Small intestine (tissue), 7 donors: ENCODE measurements around the gene PDE9A. TPM values are rescaled to one million over a fixed set of nuclear protein-coding genes. Genes with fewer than 3 reads are reported as not detected.

Source experiments
- DNase-seq, 2 donors: peaks; one replicate each; pipeline versions ENCODE4 v3.0.0 to v3.0.0-alpha.2; 2013
- FAIRE-seq: peaks from 2 replicates; lab custom pipeline; 2012; peaks lifted over from hg19 to GRCh38; lab: Jason Lieb, UNC
- H3K27ac ChIP-seq, 3 donors: one replicate each; pipeline ENCODE4 v1.5.1; 2013; ENCODE audit warnings: low read length in 2 of 3, mild to moderate bottlenecking in 2 of 3, control low read depth in 1 of 3, inconsistent platforms in 1 of 3, low read depth in 1 of 3, moderate library complexity in 1 of 3
- H3K27me3 ChIP-seq, 3 donors: one replicate each; pipeline ENCODE4 v1.6.1; 2013; ENCODE audit warnings: low read length in 3 of 3, inconsistent platforms in 1 of 3; ENCODE audit not compliant: control insufficient read depth in 3 of 3, insufficient read depth in 3 of 3
- H3K36me3 ChIP-seq, 3 donors: one replicate each; pipeline ENCODE4 v1.6.1; 2013; ENCODE audit warnings: low read length in 3 of 3, inconsistent platforms in 1 of 3, low read depth in 1 of 3, mild to moderate bottlenecking in 1 of 3, moderate library complexity in 1 of 3; ENCODE audit not compliant: control insufficient read depth in 3 of 3, insufficient read depth in 2 of 3
- H3K4me1 ChIP-seq, 3 donors: one replicate each; pipeline ENCODE4 v1.6.1; 2013; ENCODE audit warnings: low read length in 2 of 3, inconsistent platforms in 1 of 3, low read depth in 1 of 3, mild to moderate bottlenecking in 1 of 3, moderate library complexity in 1 of 3; ENCODE audit not compliant: control insufficient read depth in 3 of 3, insufficient read depth in 2 of 3
- H3K4me3 ChIP-seq, 3 donors: one replicate each; pipeline ENCODE4 v1.5.1; 2013; ENCODE audit warnings: low read length in 3 of 3, control low read depth in 1 of 3, inconsistent platforms in 1 of 3, low read depth in 1 of 3, mild to moderate bottlenecking in 1 of 3, moderate library complexity in 1 of 3
- H3K9me3 ChIP-seq, 2 donors: one replicate each; pipeline ENCODE4 v1.6.1; 2013; ENCODE audit warnings: low read depth in 1 of 2, low read length in 1 of 2; ENCODE audit not compliant: control insufficient read depth in 2 of 2, insufficient read depth in 1 of 2
- WGBS, 3 donors: extraction: QIAGEN DNeasy Blood & Tissue Kit; methylation state at CpG; one replicate each; pipeline ENCODE4 v1.1.7; 2013; 5-methylcytosine and 5-hydroxymethylcytosine counted together
- polyA plus RNA-seq, 4 donors: library from polyadenylated mRNA; stranded (reverse) in 3 of 4; unstranded in 1 of 4; fragments of 200-250 nt in 3 of 4; fragments of 120-200 nt in 1 of 4; gene quantifications; one replicate each; pipeline versions ENCODE4 v1.2.1 to v1.2.3, GENCODE V29; 2013
- donor health status: healthy with polysubstance abuse.
- donor health status: control.
- donor health status: control.
- donor health status: Bipolar disorder and iron deficiency.
- donor health status: healthy.

Gene PDE9A
- polyA plus RNA-seq, 4 donors, result 31.0 to 96.6 (median 49.6) TPM

DNA sequence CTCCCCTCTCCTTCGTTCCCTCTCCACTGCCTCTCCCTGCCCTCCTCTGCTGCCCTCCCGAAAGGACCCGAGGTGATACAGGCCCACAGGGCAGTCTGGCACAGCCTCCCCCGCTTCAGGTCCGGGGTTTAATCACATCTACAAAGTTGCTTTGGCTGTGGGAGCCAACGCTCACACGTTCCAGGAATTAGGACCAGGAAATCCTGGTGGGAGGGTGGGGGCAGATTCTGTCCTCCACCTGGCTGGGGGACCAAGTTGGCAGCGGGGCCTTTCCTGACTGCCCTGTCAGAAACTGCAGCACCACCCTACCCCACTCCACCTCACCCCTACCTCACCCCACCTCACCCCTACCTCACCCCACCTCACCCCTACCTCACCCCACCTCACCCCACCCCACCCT is 130.9 kb downstream of the PDE9A start:
- Histone ChIP-seq H3K4me3 (no peak overlapping the region), H3K36me3 (no peaks in the 10 kb centered on the region), H3K27ac (peak overlapping the region in 2 of 3 donors; percentile 40 to 95), H3K9me3 (peaks cover 0 to 3% of the 10 kb centered on the region in 2 donors), H3K4me1 (peaks cover 0 to 18% (median 7%) of the 10 kb centered on the region in 3 donors), H3K27me3 (peaks cover 0 to 4% (median 2%) of the 10 kb centered on the region in 3 donors)
- FAIRE-seq (no peak), DNase-seq (no peak)
- 14 to 38% (median 23%) methylated on average over 8 of the region's 8 CpGs for WGBS, 3 donors

DNA sequence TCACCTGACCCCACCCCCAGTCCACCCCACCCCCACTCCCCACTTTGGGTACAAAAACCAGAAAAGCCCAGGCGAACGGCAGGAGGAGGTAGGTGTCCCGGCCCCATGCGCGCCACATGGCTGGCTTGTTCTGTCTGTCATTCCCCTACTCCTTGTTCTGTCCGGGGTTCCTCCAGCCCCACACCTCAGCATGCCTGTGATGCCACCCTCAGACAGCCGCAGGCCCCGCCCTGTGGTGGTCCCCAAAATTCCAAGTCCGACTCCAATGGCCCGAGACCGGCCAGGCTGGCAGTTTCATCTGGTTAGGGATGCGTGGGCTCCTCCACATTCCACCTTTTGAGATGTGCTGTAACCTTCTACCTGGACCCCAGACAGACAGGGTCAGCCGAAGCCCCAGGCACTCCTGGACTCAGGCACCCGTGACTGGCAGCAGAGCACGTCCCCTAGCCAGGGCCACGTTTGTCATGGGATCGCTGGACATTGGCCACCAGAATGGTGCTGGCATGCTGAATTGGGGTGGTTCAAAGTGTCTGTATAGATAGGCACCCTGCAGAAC is 131.6 kb downstream of the PDE9A start:
- Histone ChIP-seq H3K4me1 (peaks cover 0 to 18% (median 7%) of the 10 kb centered on the region in 3 donors), H3K27ac (no peak overlapping the region), H3K36me3 (no peaks in the 10 kb centered on the region), H3K27me3 (no peaks in the 10 kb centered on the region), H3K4me3 (no peak overlapping the region), H3K9me3 (peaks cover 0 to 3% of the 10 kb centered on the region in 2 donors)
- DNase-seq (no peak), FAIRE-seq (no peak)
- 89 to 93% (median 92%) methylated on average over 14 to 17 of the region's 17 CpGs for WGBS, 3 donors

DNA sequence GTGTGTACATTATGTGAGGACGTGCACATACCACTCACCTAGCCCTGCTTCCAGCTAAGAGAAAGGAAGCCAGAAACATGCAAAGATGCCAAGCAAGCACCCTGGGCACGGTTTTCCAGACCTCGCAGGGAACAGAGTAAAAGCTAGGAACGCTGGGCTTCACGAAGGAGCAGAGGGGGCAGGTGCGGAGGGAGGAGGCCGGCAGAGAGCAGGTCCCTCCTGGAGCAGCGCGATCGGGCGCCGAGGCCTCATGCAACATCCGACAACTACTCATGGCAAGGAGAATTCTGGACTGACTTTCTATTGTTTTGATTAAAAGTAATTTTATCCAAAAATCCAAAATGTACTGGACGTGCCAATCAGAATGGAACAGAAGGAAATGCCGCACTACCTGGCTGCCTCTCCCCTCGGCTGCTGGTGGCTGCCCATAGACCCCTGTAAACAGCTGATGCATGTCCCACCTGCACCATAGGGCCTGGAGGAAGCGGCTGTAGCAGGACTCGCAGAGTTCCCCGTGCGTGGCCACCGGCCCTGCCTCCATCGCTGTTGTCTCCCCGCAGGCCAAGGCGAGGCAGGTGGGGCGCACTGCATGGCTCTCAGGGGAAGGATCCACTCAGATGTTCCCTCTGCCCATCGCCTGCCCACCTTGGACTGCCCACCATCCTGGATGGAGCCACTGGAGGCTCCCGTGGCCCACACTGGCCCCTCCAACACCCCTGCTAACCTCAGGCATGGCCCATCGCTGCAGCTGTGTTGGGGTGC is 132.4 kb downstream of the PDE9A start:
- 92 to 93% (median 93%) methylated on average over 28 of the region's 28 CpGs for WGBS, 3 donors
- peaks cover 0 to 17% (median 7%) of the 10 kb centered on the region in 3 donors for H3K4me1 ChIP-seq
- H3K9me3 ChIP-seq, result peaks cover 0 to 3% of the 10 kb centered on the region in 2 donors
- DNase-seq (no peak), FAIRE-seq (no peak)
- no peak overlapping the region for H3K4me3 ChIP-seq
- no peaks in the 10 kb centered on the region for H3K36me3 ChIP-seq
- H3K27me3 ChIP-seq, result no peaks in the 10 kb centered on the region
- no peak overlapping the region for H3K27ac ChIP-seq

DNA sequence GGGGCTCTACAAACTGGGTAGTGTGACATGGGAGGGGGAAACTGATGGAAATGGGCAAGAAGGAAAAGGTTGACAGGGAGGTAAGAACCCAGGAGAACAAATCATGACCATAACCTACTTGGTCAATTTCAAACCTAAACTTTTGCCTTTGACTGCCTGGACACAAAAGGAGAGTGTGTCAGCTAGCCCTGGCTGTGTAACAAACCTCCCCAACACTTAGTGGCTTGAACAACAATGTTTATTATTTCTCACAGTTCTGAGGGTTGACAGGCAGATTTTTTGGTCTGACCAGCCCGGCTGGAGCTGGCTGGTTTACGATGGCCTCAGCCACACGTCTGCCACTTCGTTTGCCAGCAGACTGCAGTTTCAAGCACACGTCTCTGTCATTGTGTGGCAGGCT is 133.5 kb downstream of the PDE9A start:
- FAIRE-seq (no peak), DNase-seq (no peak)
- no peaks in the 10 kb centered on the region for H3K27me3 ChIP-seq
- WGBS, 3 donors, result 88 to 92% (median 91%) methylated on average over 5 of the region's 5 CpGs
- no peak overlapping the region for H3K4me3 ChIP-seq
- H3K36me3 ChIP-seq, result no peaks in the 10 kb centered on the region
- peaks cover 0 to 11% (median 7%) of the 10 kb centered on the region in 3 donors for H3K4me1 ChIP-seq
- H3K9me3 ChIP-seq, result peaks cover 0 to 3% of the 10 kb centered on the region in 2 donors
- no peak overlapping the region for H3K27ac ChIP-seq

DNA sequence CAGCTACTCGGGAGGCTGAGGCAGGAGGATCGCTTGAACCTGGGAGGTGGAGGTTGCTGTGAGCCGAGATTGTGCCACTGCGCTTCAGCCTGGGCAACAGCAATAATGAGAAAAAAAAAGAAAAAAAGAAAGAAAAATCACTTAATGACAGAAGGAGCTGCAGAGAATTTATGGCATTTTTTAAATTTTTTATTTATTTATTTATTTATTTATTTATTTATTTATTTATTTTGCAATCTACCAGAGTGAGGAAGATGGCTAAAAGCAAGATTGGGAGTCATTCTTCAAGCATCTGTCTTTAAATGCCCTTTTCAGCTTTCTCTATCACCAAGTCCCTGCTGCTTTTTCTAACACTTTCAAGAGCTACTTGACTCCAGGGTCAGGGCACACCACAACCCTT is 134.2 kb downstream of the PDE9A start:
- DNase-seq, result no peak
- H3K27me3 ChIP-seq, result no peaks in the 10 kb centered on the region
- H3K4me1 ChIP-seq, result peaks cover 0 to 7% (median 5%) of the 10 kb centered on the region in 3 donors
- FAIRE-seq, result no peak
- no peaks in the 10 kb centered on the region for H3K36me3 ChIP-seq
- H3K9me3 ChIP-seq, result peaks cover 0 to 3% of the 10 kb centered on the region in 2 donors
- H3K27ac ChIP-seq, result no peak overlapping the region
- WGBS, 3 donors, result 92 to 99% (median 93%) methylated on average over 4 of the region's 4 CpGs
- no peak overlapping the region for H3K4me3 ChIP-seq

DNA sequence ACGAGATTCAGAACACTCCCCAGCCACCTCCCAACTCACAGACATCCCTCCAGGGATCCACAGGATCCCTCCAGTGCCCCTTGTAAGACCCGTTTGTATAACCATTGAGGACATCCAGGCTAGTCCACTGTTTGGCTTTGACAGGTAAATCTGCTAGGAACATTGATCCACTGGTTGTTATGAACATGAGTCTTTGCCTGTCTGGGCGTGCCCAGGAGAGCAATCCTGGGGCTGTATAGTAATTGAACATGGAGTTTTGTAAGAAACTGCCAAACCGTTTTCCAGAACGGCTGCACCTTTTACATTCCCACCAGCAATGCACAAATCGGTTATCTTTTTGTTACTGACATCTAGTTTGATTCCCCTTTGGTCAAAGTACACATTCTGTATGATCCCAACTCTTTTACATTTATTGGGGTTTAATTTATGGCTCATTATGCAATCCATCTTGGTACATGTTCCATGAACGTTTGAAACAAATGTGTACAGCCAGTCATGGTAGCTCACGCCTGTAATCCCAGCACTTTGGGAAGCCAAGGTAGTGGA is 137.2 kb downstream of the PDE9A start:
- no peak overlapping the region for H3K27ac ChIP-seq
- WGBS, 3 donors, result 16 to 51% (median 34%) methylated on average over 8 of the region's 8 CpGs
- no peak overlapping the region for H3K4me3 ChIP-seq
- peak; percentile 61 to 79 for DNase-seq
- no peaks in the 10 kb centered on the region for H3K36me3 ChIP-seq
- H3K4me1 ChIP-seq, result peaks cover 0 to 7% (median 0%) of the 10 kb centered on the region in 3 donors
- peaks cover 0 to 3% of the 10 kb centered on the region in 2 donors for H3K9me3 ChIP-seq
- peaks cover 0 to 2% (median 0%) of the 10 kb centered on the region in 3 donors for H3K27me3 ChIP-seq
- no peak for FAIRE-seq

DNA sequence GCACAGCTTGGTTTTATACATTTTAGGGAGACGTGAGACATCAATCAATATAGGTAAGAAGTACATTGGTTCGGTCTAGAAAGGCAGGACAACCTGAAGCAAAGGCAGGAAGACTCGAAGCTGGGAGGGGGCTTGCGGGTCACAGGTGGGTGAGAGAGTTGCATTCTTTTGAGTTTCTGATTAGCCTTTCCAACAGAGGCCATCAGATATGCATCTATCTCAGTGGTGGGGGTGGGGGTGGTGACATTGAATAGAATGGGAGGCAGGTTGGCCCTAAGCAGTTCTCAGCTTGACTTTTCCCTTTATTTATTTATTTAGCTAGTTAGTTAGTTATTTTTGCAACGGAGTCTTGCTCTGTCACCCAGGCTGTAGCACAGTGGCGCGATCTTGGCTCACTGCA is 140.4 kb downstream of the PDE9A start:
- WGBS, 3 donors, result 78 to 88% (median 85%) methylated on average over 7 of the region's 7 CpGs
- Histone ChIP-seq H3K4me1 (peaks cover 0 to 13% (median 0%) of the 10 kb centered on the region in 3 donors), H3K27ac (no peak overlapping the region), H3K36me3 (no peaks in the 10 kb centered on the region), H3K27me3 (peaks cover 0 to 2% (median 0%) of the 10 kb centered on the region in 3 donors), H3K9me3 (no peaks in the 10 kb centered on the region), H3K4me3 (no peak overlapping the region)
- DNase-seq, result no peak
- FAIRE-seq, result no peak

DNA sequence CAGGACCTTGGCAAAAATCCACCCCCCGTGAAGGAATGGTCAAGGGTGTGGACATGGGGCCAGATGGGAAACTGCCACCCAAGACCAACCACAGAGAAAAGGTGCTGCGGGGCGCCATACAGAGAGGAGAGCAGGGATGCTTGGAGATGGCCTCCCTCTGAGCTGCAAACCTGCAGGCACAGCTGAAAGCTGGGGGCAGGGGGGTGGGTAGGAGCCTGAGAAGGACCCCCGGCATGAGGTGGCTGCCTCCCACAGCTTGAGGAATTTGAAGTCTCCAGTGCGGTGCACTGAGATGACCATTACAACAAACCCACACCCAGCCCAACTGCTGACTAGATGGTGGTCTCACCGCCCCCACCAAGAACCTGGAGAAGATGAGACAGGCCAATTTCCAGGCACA is 141.1 kb downstream of the PDE9A start:
- Histone ChIP-seq H3K27me3 (peaks cover 0 to 2% (median 0%) of the 10 kb centered on the region in 3 donors), H3K4me3 (no peak overlapping the region), H3K9me3 (no peaks in the 10 kb centered on the region), H3K36me3 (no peaks in the 10 kb centered on the region), H3K4me1 (peaks cover 0 to 13% (median 0%) of the 10 kb centered on the region in 3 donors), H3K27ac (no peak overlapping the region)
- WGBS, 3 donors, result 61 to 70% (median 68%) methylated on average over 6 of the region's 6 CpGs
- no peak for DNase-seq
- FAIRE-seq, result no peak
